Occipital lobe (tissue), 2 donors: ENCODE results near the gene MANBA. TPM values are rescaled to one million over a fixed set of nuclear protein-coding genes. Genes with fewer than 3 reads are reported as not detected.
"Not testable (repeated sequence)": the region's sequence is repeated elsewhere in the genome, so short reads cannot be mapped to it uniquely, and the experiment has no call there.

Experiments
- DNase-seq: peaks from one replicate; lab custom pipeline; 2025; lab: John Stamatoyannopoulos, UW
- total RNA-seq: library from RNA; depleted of rRNA; stranded (reverse); fragments of >200 nt; gene quantifications from one replicate; pipeline ENCODE4 v1.2.3, GENCODE V29; 2014

MANBA gene
- total RNA-seq, 1 donor from 2014 or later = 29.9 TPM

- no peak for DNase-seq
These were observed 37.3 kb downstream of the MANBA start for GRCh38 chr4:102723511-102723910.

GRCh38 chr4:102722740-102723139 lies 38.0 kb downstream of the MANBA start:
- DNase-seq = no peak

DNA sequence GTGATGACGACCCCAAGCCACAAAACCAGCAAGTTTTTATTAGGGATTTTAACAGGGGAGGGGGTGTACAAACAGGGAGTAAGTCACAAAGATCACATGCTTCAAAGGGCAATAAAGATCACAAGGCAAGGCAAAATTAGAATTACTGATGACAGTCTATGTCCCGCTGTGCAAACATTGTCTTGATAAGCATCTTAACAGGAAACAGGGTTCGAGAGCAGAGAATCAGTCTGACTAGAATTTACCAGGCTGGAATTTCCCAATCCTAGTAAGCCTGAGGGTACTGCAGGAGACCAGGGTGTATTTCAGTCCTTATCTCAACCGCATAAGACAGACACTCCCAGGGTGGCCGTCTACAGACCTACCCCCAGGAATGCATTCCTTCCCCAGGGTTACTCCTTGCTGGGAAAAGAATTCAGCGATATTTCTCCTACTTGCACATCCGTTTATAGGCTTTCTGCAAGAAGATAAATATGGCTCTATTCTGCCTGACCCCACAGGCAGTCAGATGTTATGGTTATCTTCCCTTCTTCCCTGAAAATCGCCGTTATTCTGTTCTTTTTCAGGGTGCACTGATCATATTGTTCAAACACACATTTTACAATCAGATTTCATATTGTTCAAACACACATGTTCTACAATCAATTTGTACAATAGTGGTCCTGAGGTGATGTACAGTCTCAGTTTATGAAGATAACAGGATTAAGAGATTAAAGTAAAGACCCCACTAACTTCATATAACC lies 41.8 kb downstream of the MANBA start:
- DNase-seq = not testable (repeated sequence)

GRCh38 chr4:102717448-102718092 lies 43.2 kb downstream of the MANBA start:
- DNase-seq = no peak

- no peak for DNase-seq
These were observed 45.7 kb downstream of the MANBA start for GRCh38 chr4:102715057-102715456.

GRCh38 chr4:102713774-102714173 lies 47.0 kb downstream of the MANBA start:
- DNase-seq = not testable (repeated sequence)

DNA sequence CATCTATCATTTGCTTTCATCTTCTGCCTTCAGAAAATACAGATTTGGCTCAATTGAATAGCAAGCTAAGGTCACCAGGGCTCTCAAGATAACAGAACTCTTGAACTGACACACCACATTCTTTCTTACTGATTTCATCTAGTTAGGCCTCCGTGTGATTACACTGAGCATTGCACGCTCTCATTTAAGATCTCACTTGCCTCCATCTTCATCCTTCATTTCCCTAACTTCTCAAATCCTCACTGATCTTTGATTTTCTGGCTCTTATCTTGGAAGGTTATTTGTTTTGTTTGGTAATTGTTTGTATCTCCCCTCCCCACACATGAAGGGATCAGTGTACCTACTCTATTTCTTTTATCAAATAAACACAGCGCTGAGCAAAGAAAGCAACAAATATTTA lies 47.7 kb downstream of the MANBA start:
- no peak for DNase-seq

- no peak for DNase-seq
These were observed 49.8 kb downstream of the MANBA start for GRCh38 chr4:102710986-102711385.

DNA sequence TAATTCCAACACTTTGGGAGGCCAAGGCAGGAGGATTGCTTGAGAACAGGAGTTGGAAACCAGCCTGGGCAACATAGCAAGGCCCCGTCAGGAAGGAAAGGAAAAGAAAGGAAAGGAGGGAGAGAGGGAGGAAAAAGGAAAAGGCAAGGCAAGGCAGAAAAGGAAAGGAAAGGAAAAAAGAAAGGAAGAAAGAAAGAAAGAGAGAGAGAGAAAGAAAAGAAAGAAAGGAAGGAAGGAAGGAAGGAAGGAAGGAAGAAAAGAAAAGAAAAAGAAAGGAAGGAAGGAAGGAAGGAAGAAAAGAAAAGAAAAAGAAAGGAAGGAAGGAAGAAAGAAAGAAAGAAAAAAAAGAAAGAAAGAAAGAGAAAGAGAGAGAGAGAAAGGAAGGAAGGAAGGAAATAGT lies 51.7 kb downstream of the MANBA start:
- DNase-seq = not testable (repeated sequence)

DNA sequence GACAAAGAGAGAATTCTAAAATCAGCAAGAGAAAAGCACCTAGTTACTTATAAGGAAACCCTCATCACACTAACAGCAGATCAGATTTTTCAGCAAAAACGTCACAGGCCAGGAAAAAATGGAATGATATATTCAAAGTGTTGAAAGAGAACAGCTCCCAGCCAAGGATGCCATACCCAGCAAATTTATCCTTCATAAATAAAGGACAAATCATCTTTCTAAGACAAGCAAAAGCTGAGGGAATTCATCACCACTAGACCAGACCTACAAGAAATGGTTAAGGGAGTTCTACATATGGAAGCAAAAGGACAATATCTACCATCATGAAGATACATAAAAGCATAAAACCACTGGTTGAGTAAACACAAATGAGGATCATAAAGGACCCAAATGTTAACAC lies 53.6 kb downstream of the MANBA start:
- DNase-seq = no peak

DNA sequence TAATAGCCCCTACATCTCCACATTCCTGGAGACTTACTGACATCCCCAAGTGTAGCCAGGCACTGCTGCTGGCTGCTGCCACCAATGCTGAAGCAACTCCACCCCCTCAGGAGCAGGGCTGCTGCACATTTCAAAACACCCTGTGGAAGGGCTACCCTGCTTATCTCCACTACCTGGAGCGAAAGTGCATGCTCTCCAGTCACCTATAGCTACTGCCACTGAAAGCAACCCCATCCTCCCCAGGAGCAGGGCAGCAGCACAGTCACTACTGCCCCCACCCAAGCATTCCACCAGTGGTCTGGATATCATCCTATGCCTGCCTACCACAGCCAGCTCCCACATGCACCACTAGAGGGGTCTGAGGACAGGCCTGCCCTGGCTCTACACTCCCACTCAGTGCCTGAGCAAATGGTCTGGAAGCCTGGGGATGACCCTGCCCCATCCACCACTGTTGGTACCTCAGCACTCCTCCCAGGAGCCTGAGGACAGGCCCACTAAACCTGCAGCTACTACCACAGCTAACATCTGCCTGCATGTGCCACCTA lies 55.3 kb downstream of the MANBA start:
- no peak for DNase-seq

- DNase-seq = no peak
These were observed 64.0 kb downstream of the MANBA start for GRCh38 chr4:102696758-102697157.

GRCh38 chr4:102694791-102695190 lies 66.0 kb downstream of the MANBA start:
- no peak for DNase-seq

- DNase-seq = no peak
These were observed 66.9 kb downstream of the MANBA start for GRCh38 chr4:102693861-102694260.

GRCh38 chr4:102693262-102693850 lies 67.4 kb downstream of the MANBA start:
- DNase-seq = no peak

DNA sequence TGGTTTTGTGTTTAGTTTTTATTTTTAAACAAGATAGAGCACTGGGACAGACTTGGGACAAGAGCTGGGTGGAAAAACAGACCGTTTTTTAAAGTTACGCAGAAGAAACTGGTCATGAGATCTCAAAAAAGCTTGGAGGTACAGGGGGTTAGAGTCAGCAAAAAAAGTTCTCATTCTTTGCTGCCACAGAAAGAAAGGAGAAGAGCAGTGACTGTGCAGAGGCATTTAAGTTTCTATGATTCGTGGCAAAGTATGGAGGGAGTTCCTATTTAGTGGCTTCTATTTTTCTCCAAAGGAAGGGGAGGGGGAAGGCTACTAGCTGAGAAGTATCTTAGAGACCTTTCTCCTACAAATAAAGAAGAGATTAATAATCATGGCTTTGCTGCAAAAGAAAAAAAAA lies 68.3 kb downstream of the MANBA start:
- DNase-seq = no peak

DNA sequence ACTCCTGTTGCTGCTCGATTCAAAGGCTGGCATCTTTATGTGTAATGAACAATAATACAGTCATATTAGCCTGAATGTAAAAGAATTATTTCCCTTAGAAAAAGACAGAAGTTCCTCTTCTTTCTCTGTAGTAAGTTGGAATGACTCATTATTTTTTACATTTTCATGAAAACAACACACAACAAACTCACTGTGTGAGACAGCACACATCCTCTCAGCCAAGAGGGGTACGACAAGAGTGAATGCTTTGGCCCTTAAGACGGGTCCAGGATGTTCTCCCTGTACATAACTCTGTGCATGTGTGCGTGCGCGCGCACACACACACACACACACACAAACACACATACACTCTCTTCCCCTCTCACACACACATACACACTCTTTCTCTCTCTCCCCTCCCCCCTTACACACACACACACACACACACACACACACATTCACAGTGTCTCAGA lies 72.8 kb downstream of the MANBA start:
- DNase-seq = no peak

DNA sequence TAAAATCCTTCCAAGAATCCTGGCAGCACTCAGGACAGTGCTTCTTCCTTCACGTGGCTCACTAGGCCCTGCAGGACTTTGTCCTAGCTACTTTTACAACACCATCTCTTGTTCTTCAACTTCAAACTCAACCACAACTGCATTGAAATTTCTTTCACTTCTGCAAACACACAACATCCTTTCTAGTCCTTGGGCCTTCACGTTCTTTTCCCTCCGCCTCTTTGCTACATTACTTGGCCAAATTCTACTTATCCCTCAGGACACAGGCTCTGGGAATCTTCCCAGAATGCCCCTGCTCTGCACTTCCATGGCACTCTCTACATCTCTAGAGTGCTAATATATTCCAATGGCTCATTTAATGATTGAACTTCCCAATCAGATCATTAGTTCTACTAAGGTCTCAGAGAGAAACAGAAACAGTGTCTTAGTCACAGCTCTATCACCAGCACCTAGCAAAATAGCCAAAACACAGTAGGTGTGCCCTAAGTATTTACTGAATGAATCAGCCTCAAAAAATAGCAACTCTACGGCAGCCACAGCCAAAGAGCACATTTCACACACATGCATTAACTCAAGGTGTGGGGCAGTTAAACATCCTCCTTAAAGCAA lies 73.3 kb downstream of the MANBA start:
- no peak for DNase-seq

DNA sequence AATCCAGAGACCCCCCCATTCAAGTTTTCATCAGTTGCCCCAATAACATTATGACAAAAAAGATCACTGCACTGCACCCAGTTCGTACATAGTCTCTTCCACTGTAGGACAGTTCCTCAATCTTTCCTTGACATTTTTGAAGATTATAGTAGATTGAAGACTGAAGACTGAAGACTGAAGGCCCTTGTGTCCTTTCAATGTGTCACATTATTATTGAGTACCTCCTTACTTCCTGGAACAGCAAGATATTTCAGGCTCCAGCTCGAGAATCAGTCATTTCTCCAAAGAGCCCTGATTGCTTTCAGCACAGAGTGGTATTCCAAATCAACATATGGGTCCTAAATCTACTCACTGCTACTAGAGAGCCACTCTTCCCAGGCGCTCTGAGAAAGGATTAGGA lies 75.0 kb downstream of the MANBA start:
- DNase-seq = no peak

- no peak for DNase-seq
These were observed 76.1 kb downstream of the MANBA start for GRCh38 chr4:102684610-102685052.

- no peak for DNase-seq
These were observed 76.7 kb downstream of the MANBA start for GRCh38 chr4:102683881-102684609.
